ENCODE results near the gene YARS1. TPM values are rescaled to one million over a fixed set of nuclear protein-coding genes. Genes with fewer than 3 reads are reported as not detected.

YARS1 gene
- total RNA-seq, 1 donor from 2014 or later: 197 TPM

- no peak for TF ChIP-seq CTCF (IDR thresholded peaks at IDR 0.05; ENCODE audit: partially characterized antibody, unreplicated experiment)
- H3K4me1 Mint-ChIP-seq (ENCODE audit: low read depth, unreplicated experiment): no peaks in the 10 kb centered on the region
- no peak overlapping the region for H3K27ac Mint-ChIP-seq (ENCODE audit: unreplicated experiment)
- no peaks in the 10 kb centered on the region for H3K36me3 Mint-ChIP-seq (ENCODE audit: unreplicated experiment)
- H3K9me3 Mint-ChIP-seq (ENCODE audit: unreplicated experiment): no peaks in the 10 kb centered on the region
- H3K27me3 Mint-ChIP-seq (ENCODE audit: unreplicated experiment): no peaks in the 10 kb centered on the region
- DNase-seq: no peak
- H3K4me3 Mint-ChIP-seq (ENCODE audit: unreplicated experiment): no peak overlapping the region
Observed at GRCh38 chr1:32780628-32781234, 36.4 kb downstream of the YARS1 start.

GRCh38 chr1:32780005-32780404, 37.2 kb downstream of the YARS1 start:
- Mint-ChIP-seq H3K9me3 (ENCODE audit: unreplicated experiment) (no peaks in the 10 kb centered on the region), H3K27me3 (ENCODE audit: unreplicated experiment) (no peaks in the 10 kb centered on the region), H3K4me3 (ENCODE audit: unreplicated experiment) (no peak overlapping the region), H3K4me1 (ENCODE audit: low read depth, unreplicated experiment) (no peaks in the 10 kb centered on the region), H3K27ac (ENCODE audit: unreplicated experiment) (no peak overlapping the region), H3K36me3 (ENCODE audit: unreplicated experiment) (no peaks in the 10 kb centered on the region)
- DNase-seq: no peak
- no peak for TF ChIP-seq CTCF (IDR thresholded peaks at IDR 0.05; ENCODE audit: partially characterized antibody, unreplicated experiment)

- no peak overlapping the region for H3K27ac Mint-ChIP-seq (ENCODE audit: unreplicated experiment)
- no peak overlapping the region for H3K4me3 Mint-ChIP-seq (ENCODE audit: unreplicated experiment)
- H3K27me3 Mint-ChIP-seq (ENCODE audit: unreplicated experiment): peaks cover under 1% of the 10 kb centered on the region
- DNase-seq: no peak
- no peaks in the 10 kb centered on the region for H3K9me3 Mint-ChIP-seq (ENCODE audit: unreplicated experiment)
- no peaks in the 10 kb centered on the region for H3K36me3 Mint-ChIP-seq (ENCODE audit: unreplicated experiment)
- peaks cover 3% of the 10 kb centered on the region for H3K4me1 Mint-ChIP-seq (ENCODE audit: low read depth, unreplicated experiment)
- no peak for TF ChIP-seq CTCF (IDR thresholded peaks at IDR 0.05; ENCODE audit: partially characterized antibody, unreplicated experiment)
Observed at GRCh38 chr1:32779242-32779641, 37.9 kb downstream of the YARS1 start.

GRCh38 chr1:32775640-32776337, 41.4 kb downstream of the YARS1 start:
- peaks cover 6% of the 10 kb centered on the region for H3K27me3 Mint-ChIP-seq (ENCODE audit: unreplicated experiment)
- no peak for DNase-seq
- no peak for TF ChIP-seq CTCF (IDR thresholded peaks at IDR 0.05; ENCODE audit: partially characterized antibody, unreplicated experiment)
- H3K27ac Mint-ChIP-seq (ENCODE audit: unreplicated experiment): no peak overlapping the region
- H3K4me3 Mint-ChIP-seq (ENCODE audit: unreplicated experiment): no peak overlapping the region
- no peaks in the 10 kb centered on the region for H3K36me3 Mint-ChIP-seq (ENCODE audit: unreplicated experiment)
- H3K9me3 Mint-ChIP-seq (ENCODE audit: unreplicated experiment): peaks cover 7% of the 10 kb centered on the region
- H3K4me1 Mint-ChIP-seq (ENCODE audit: low read depth, unreplicated experiment): peaks cover 15% of the 10 kb centered on the region

- no peak overlapping the region for H3K4me3 Mint-ChIP-seq (ENCODE audit: unreplicated experiment)
- DNase-seq: no peak
- peaks cover 6% of the 10 kb centered on the region for H3K27me3 Mint-ChIP-seq (ENCODE audit: unreplicated experiment)
- peaks cover 15% of the 10 kb centered on the region for H3K4me1 Mint-ChIP-seq (ENCODE audit: low read depth, unreplicated experiment)
- TF ChIP-seq CTCF (IDR thresholded peaks at IDR 0.05; ENCODE audit: partially characterized antibody, unreplicated experiment): no peak
- no peaks in the 10 kb centered on the region for H3K36me3 Mint-ChIP-seq (ENCODE audit: unreplicated experiment)
- peaks cover 7% of the 10 kb centered on the region for H3K9me3 Mint-ChIP-seq (ENCODE audit: unreplicated experiment)
- H3K27ac Mint-ChIP-seq (ENCODE audit: unreplicated experiment): no peak overlapping the region
Observed at GRCh38 chr1:32774950-32775634, 42.1 kb downstream of the YARS1 start.

Measured in glutamatergic neuron (in vitro differentiated cells).